SKM-1 treated with dmso at 0.1 percent for 144 hours (cell line): ENCODE measurements around the gene PLCB4.
A peak's percentile ranks its signal among the peaks of the same experiment; 100 is the strongest.

Experiments
- DNase-seq: peaks from one replicate; lab custom pipeline; 2025; ENCODE audit not compliant: unreplicated experiment; lab: John Stamatoyannopoulos, UW

Gene PLCB4

GRCh38 chr20:9256393-9256792, 187.5 kb downstream of the PLCB4 start:
- no peak for DNase-seq

GRCh38 chr20:9258901-9259300, 190.0 kb downstream of the PLCB4 start:
- peak; percentile 9 for DNase-seq

GRCh38 chr20:9260027-9260426, 191.1 kb downstream of the PLCB4 start:
- DNase-seq: no peak

DNA sequence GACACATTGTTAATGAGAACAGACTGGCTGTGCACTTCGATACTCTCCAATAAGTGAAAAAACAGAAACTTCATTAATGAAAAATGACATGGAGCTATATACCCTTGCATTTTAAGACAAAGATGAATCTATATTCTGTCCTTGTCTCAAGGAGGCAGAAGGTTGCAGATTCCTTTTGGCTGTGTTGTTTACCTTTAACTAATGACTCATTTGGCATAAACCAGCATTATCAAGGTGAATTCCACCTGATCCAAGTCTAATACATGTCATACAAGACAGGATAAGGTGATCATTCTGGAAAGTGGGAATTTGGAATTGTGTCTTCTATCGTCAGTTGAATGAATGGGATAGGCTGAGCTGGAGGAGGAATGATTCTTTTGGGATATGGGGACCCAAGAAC, 192.9 kb downstream of the PLCB4 start:
- no peak for DNase-seq

GRCh38 chr20:9262653-9263194, 193.8 kb downstream of the PLCB4 start:
- no peak for DNase-seq

DNA sequence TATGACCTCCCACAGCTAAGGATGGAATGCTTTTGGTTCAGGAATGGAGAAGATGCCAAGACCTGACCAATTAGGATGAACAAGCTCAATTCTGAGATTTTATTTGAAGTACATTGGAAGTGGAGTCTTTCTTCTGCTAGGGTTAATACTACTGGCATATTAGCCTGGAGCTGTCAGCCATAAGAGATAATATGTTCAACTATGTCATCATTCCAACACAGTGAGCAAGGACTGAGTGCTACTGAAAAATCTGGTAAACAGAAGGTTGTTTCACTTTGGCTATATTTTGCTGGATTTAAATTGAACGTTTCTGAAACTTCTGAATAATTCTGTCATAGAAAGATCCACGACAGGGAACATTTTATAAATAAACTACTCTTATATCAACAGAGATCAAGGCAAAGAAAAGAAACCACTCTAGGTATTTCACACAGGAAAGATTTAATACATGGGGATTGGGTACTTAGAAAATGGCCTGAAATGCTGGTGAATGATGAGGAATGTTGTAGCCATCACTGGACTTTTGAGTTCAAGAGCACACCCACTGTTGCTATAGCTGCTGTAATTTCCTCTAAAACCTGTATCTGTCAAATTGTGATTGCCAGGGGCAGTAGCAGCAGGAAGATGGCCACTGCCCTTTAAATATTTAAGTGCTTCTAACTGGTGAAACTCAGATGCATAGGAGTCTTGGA, 200.5 kb downstream of the PLCB4 start:
- DNase-seq: no peak

DNA sequence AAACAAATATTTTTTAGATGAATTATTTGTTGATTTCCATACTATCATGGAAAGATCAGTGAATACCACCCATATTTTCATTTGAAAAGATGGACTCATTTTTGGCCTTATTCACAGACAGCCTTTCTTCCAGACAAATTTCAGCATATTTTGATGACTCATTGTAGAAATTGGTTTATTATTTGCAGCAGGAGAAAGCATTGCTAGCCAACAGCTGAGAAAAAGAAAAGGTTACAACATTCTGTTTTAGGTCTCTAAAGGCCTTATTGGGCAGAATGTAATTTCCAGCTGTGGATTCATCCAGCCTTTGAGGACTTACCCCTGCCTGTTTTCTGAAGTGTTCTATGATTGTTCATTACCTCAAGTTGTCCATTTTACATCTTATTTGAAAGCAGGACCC, 201.9 kb downstream of the PLCB4 start:
- no peak for DNase-seq

GRCh38 chr20:9276966-9277468, 208.1 kb downstream of the PLCB4 start:
- no peak for DNase-seq

DNA sequence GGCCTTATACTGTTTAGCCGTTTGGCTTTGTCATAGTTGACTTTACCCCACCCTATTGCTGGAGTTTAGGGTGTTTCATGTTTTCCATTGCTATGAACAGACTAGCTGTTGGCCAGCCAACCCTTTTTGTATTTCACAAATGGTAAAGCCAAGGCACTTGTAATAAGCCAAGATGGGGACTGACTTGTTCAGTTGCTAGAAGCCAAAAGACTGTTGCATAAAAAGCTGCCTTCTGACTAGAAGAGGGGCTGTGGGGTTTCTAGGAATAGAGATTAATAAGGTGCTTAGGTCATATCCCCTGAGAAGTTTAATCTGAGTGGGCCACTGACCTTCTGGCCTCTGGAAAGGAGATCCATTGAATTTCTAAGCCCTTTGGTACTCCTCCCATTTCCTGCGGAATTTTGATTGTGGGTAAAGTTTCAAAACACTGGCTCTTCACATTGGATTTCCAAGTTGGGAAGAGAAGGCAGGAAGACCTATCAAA, 211.1 kb downstream of the PLCB4 start:
- DNase-seq: no peak

- DNase-seq: no peak
Measured at GRCh38 chr20:9280666-9281065, 211.8 kb downstream of the PLCB4 start.

GRCh38 chr20:9281803-9282202, 212.9 kb downstream of the PLCB4 start:
- no peak for DNase-seq

DNA sequence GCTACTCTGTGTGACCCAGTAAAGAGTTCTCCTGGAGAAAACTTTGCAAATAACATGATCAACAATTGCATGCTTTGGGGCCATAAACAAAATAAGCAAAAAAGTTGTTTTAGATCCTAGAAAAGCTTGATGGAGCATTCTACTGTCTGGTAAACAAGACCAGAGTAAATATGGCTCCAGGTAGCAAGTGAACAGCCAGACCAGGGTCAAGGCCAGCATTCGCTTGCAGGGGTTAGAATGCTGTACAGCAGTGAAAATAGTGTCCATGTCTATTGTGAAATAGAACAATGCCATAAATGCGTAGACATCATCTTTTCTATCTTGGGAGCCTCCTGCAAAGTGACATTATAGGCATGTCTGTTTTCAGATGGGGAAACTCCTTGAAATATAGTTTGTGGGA, 216.7 kb downstream of the PLCB4 start:
- DNase-seq: no peak

- DNase-seq: no peak
Measured at GRCh38 chr20:9286501-9287461, 217.9 kb downstream of the PLCB4 start.

DNA sequence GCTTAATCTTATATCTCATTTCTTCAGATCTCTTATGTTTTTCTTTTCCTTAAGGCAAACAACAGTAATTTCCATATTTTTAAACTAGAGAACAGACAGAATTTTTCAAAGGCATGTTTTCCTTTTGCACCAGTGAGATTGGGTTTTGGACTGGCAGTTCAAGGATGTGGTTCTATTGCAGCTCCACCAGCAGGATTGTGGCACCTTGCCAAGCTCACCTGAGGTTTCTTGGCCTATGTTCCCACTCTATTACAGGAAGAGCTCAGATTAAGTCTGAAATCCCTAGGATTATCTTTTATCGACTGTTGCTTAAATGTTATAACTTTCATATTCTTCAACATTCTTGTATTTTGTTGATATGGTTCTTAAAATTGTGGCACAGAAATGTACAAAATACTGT, 218.9 kb downstream of the PLCB4 start:
- DNase-seq: no peak

DNA sequence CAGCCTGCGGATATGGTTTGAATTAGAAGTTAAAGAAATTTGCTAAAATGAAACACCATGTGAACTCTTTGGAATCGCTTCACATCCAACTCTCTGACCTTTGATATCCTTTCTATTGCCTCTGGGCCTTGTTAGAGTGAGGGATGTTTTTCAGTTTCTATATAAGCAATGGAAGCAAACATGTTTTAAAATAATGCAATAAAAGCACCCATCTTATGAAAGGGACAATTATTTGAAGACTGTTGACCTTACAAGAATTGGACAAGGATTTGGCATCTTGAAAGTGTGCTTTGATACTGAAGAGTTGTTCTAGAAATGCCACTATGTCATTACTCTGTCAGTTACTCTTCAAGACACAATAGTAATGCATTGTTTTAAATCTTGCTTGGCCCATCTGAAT, 221.4 kb downstream of the PLCB4 start:
- no peak for DNase-seq

GRCh38 chr20:9293145-9293544, 224.3 kb downstream of the PLCB4 start:
- no peak for DNase-seq

DNA sequence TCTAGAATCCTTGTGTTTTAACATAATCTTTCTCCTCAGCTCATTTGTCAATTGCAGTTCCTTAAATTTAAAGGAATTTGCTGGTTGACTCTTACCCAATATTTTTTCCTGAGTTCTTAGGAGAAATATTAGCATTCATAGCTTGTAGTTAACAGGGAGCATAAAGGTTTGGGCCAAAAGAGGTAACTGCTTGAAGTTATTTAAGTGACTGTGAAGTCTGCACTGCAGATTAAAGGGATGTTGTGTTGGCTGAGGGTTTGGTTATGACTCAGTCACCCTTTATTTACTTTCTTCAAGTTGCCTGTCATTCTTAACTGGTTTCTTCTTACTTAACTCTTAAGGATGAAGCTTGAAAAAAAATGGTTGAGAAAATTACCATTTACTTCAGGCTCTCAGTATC, 225.2 kb downstream of the PLCB4 start:
- DNase-seq: no peak

DNA sequence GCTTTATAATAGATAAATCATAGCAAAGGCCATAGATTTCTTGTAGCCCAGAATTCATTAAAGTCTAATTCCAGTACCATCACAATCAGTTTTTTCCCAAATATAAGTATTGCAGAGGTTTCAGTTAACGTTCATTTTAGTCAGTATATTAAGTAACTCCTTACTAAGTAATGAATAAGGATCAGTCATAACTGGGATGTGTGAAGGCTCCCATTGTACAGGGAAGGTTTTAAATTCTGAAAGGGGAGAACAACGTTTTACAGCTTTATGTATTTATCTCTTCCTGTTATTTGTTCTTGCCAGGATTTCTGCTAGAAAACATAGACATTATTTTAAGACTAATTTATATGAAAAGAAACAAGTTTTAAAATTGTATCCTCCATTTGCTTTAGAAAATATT, 230.0 kb downstream of the PLCB4 start:
- DNase-seq: no peak

- DNase-seq: no peak
Measured at GRCh38 chr20:9300080-9300479, 231.2 kb downstream of the PLCB4 start.

DNA sequence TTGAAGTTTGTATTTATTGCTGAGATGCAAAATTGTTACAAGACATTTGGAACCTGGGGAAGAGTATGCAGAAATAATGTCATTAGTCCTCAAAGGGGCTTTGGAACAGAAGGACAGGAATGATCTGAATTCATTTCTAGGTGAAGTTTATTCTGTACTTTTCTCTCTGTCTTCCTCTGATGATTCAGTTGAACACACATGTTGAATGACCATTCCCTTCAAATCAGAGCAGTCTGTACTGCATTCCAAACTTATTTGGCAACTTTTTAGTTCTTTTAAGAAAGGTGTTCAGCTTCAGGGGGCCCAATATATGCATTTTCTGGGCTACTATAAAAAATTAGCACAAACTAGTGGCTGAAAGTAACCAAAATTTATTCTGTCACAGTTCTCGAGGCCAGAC, 231.6 kb downstream of the PLCB4 start:
- DNase-seq: no peak
